CD4-positive, alpha-beta T cell treated with Interleukin-1 beta for 1 hour (primary cell): ENCODE data around the gene LGR4.
"Not testable (repeated sequence)": the region's sequence is repeated elsewhere in the genome, so short reads cannot be mapped to it uniquely, and the experiment has no call there.

Experiments
- DNase-seq, 2 donors: peaks; one replicate each; pipeline ENCODE4 v3.0.0-alpha.2; 2020 to 2022

Gene LGR4

DNA sequence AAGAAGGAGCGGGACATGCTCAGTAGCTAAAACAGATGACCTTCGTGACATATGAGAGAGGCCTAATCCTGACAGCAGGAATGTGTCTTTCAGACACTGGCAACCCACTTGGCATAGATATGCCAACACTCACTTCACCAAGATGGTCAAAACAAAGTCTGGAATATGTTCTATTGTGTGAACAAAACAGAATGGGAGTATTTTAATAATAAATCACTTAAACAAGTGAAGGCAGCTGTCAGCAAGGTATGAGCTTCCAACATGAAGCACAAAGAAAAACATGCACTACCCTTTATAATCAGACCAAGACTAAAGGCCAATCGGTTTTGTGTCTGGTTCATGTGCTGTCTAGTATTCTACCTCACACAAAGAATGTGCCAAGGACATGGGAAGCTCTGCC, 132.6 kb downstream of the LGR4 start:
- DNase-seq, result no peak

DNA sequence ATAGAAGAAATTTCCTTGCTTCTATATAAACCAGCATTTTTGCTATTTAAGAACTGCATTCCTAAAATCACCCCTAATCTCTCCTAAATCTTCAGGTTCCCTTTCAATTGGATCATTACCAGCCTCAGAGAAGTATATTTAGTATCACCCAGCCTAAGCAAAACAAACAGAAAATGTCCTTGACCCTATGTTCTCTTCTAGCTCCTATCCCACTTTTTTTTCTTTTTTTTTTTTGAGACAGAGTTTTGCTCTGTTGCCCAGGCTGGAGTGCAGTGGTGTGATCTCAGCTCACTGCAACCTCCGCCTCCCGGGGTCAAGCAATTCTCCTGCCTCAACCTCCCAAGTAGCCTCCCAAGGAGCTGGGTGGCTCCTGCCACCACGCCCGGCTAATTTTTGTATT, 137.8 kb downstream of the LGR4 start:
- DNase-seq, result not testable (repeated sequence)

DNA sequence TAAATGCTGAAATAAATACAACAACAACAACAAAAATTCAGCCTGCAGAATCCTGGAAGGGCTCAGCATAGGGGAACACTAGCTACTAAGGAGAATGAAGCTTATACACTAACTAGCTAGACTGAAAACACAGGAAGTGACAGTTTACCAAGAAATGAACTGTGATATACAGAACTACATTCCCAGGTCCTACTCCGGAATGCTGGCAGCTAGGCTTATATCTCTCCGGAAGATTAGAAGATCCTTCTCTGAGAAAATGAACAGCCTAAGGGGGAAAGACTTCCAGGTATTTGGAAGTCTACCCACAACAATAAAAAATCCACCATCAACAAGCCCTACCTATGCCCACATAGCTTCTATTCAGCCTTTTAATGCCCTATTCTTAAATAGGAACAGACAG, 140.6 kb downstream of the LGR4 start:
- DNase-seq, result no peak

DNA sequence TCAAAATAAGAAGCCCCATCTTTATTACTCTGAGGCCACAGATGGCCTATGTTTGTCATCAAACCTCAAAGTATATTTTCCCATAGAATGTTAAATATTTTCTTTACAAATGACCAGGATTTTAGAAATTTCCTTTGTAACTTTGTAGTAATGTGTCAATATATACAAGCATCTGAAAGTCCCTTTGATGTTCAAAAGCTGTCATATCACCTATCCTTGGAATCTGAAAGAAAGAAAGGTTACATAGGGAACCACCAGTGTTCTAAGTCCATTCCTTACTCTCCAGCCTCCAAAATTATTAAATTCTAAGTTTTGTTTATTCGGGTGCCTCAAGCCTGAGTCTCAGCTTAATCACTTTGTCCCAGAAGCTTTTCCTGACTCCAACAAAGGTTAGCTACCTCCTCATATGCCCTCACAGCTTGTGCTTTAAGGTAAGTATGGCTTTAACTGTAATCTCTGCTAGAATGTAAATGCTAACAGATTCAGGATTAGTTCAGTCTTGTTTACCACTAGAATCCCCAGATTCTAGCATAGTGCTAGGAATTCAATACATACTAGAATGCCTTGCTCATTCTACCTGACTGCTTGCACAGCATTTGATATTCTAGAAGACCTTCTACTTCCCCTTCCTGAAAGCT, 141.8 kb downstream of the LGR4 start:
- no peak for DNase-seq

DNA sequence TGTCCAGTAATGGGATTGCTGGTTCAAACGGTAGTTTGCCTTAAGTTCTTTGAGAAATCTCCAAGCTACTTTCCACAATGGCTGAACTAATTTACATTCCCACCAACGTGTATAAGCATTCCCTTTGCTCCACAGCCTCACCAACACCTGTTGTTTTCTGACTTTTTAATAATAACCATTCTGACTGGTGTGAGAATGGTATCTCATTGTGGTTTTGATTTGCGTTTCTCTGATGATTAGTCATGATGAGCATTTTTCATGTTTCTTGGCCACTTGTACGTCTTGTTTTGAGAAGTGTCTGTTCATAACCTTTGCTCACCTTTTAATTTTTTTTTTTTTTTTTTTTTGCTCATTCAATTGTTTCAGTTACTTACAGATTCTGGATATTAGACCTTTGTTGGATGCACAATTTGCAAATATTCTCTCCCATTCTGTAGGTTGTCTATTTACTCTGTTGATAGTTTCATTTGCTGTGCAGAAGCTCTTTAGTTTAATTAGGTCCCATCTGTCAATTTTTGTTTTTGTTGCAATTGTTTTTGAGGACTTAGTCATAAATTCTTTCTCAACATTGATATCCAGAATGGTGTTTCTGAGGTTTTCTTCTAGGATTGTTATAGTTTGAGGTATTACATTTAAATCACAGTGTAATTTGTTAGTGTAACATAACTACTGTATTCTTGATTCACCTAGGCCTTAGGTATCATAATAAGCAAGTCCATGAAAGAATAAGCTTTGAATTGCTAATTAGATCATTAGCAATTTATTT, 142.5 kb downstream of the LGR4 start:
- DNase-seq, result no peak

DNA sequence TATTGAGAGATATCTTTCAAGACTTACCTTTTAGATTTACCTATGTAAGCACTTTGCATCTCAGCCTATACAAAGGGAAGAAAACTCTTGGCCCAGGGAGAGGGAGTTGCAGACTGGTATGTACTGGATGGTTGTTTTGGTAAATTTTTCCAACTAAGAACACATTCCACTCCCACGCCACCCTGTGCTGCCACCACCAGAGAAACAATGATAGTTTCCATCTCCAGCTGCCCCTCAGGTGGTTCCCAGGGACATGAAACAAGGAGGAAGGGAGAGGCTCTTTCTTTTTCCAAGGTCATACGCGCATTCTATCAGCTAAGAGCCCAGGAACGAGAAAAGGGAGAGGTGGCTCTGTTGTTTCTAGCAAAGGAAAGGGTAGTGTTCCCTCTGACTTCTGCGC, 144.0 kb downstream of the LGR4 start:
- no peak for DNase-seq

DNA sequence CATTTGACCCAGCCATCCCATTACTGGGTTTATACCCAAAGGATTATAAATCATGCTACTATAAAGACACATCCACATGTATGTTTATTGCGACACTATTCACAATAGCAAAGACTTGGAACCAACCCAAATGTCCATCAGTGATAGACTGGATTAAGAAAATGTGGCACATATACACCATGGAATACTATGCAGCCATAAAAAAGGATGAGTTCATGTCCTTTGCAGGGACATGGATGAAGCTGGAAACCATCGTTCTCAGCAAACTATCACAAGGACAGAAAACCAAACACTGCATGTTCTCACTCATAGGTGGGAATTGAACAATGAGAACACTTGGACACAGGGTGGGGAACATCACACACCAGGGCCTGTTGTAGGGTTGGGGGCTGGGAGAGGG, 145.5 kb downstream of the LGR4 start:
- not testable (repeated sequence) for DNase-seq

DNA sequence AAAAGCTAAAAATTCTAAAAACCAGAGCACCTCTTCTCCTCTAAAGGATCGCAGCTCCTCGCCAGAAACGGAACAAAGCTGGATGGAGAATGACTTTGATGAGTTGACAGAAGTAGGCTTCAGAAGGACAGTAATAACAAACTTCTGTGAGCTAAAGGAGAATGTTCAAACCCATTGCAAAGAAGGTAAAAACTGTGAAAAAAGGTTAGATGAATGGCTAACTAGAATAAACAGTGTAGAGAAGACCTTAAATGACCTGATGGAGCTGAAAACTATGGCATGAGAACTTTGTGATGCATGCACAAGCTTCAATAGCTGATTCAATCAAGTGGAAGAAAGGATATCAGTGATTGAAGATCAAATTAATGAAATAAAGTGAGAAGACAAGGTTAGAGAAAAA, 150.4 kb downstream of the LGR4 start:
- not testable (repeated sequence) for DNase-seq

DNA sequence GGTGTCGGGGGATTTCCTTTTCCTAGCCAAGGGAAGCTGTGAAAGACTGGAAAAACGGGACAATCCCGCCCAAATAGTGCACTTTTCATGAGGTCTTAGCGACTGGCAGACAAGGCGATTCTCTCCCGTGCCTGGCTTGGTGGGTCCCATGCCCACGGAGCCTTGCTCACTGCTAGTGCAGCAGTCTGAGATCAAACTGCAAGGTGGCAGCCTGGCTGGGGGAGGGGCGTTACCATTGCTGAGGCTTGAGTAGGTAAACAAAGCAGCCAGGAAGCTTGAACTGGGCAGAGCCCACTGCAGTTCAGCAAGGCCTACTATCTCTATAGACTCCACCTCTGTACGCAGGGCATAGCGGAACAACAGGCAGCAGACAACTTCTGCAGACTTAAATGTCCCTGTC, 151.2 kb downstream of the LGR4 start:
- DNase-seq, result not testable (repeated sequence)

DNA sequence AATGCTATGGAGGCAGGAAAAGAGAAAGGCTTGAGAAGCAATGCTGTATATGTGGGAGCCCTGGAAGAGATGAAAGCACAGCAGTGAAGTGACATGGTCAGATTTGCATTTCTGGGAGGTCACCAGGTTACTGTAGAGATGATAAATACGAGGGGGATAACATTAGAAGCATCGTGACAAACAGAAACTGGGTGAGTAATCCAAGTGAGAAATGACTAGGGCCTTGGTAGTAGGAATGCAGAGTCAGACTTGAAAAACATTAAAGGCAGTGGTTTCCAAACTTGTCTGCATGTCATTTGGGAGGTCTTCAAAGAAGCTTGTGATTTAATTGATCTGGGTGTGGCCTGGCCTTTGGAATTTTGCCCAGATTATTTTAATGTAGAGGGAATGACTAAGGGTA, 153.5 kb downstream of the LGR4 start:
- DNase-seq, result no peak

DNA sequence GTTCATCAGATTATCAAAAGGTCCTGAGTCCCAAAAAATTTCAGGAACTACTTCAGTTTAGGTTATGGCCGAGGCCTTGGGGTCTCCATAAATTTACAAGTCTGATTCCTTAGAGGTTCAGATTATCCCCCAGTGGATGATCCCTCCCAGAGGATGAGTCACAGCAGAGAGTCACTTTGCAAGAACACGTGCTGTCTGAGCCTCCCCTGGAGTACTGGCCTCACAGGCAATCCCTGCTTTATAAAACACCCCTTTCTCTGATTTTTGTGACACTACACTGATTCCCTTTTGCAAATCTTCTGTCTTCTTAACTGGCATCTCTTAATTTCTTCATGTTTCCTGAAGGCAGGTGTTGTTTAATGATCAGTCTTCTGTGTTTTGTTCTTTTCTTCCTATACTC, 154.8 kb downstream of the LGR4 start:
- no peak for DNase-seq
